Measurements from ENCODE around the gene BEX1. TPM values are rescaled to one million over a fixed set of nuclear protein-coding genes. Genes with fewer than 3 reads are reported as not detected.
"Not testable (repeated sequence)": the region's sequence is repeated elsewhere in the genome, so short reads cannot be mapped to it uniquely, and the experiment has no call there.

Gene BEX1
- total RNA-seq = under 1 TPM; 0.23 to 0.44 TPM

GRCh38 chrX:103063918-103064434 is at the start of gene BEX1:
TSS of gene BEX1 (minus strand) at chrX:103064171. CDS start at chrX:103063274, 897 bp downstream.
- POLR2A ChIA-PET = no interaction called here
- CTCF ChIA-PET = no interaction called here

GRCh38 chrX:103109497-103109896 is 45.5 kb upstream of the BEX1 start:
- POLR2A ChIA-PET, CTCF ChIA-PET: not testable (repeated sequence)

- POLR2A ChIA-PET = no interaction called here
- CTCF ChIA-PET = no interaction called here
These were observed 43.9 kb upstream of the BEX1 start for GRCh38 chrX:103107836-103108235.

GRCh38 chrX:103107227-103107737 is 43.3 kb upstream of the BEX1 start:
- POLR2A ChIA-PET, CTCF ChIA-PET: not testable (repeated sequence)

- POLR2A ChIA-PET, CTCF ChIA-PET: not testable (repeated sequence)
These were observed 40.4 kb upstream of the BEX1 start for GRCh38 chrX:103104370-103104769.

- POLR2A ChIA-PET = not testable (repeated sequence)
These were observed 39.9 kb upstream of the BEX1 start for GRCh38 chrX:103103866-103104265.

GRCh38 chrX:103101299-103102042 is 37.5 kb upstream of the BEX1 start:
- POLR2A ChIA-PET = no interaction called here
- CTCF ChIA-PET = no interaction called here

More at GRCh38 chrX:103103866-103104265, 39.9 kb upstream of the BEX1 start:
- CTCF ChIA-PET = not testable (repeated sequence)

- POLR2A ChIA-PET = no interaction called here
- CTCF ChIA-PET = no interaction called here
These were observed 36.5 kb upstream of the BEX1 start for GRCh38 chrX:103100484-103100883.

GRCh38 chrX:103099691-103100090 is 35.7 kb upstream of the BEX1 start:
- ChIA-PET CTCF (no interaction called here), POLR2A (no interaction called here)

- CTCF ChIA-PET = no interaction called here
- POLR2A ChIA-PET = no interaction called here
These were observed 34.5 kb upstream of the BEX1 start for GRCh38 chrX:103098488-103098887.

- CTCF ChIA-PET = no interaction called here
- POLR2A ChIA-PET = no interaction called here
These were observed 29.0 kb upstream of the BEX1 start, which contains the start of gene NXF3 for GRCh38 chrX:103092942-103093341. TSS of gene NXF3 (minus strand) at chrX:103093143. CDS start at chrX:103093023, 120 bp downstream.

- POLR2A ChIA-PET = no interaction called here
- CTCF ChIA-PET = no interaction called here
These were observed 17.1 kb upstream of the BEX1 start for GRCh38 chrX:103081051-103081450.

- CTCF ChIA-PET = no interaction called here
- POLR2A ChIA-PET = no interaction called here
These were observed 9.5 kb upstream of the BEX1 start for GRCh38 chrX:103073467-103073866.

- POLR2A ChIA-PET = no interaction called here
- CTCF ChIA-PET = no interaction called here
These were observed 2.6 kb upstream of the BEX1 start for GRCh38 chrX:103066606-103067005.

- ChIA-PET CTCF (no interaction called here), POLR2A (no interaction called here)
These were observed 653 bp downstream of the BEX1 start for GRCh38 chrX:103063191-103063845.

GRCh38 chrX:103061486-103061885 is 2.5 kb downstream of the BEX1 start:
- ChIA-PET POLR2A (no interaction called here), CTCF (no interaction called here)

- CTCF ChIA-PET = no interaction called here
- POLR2A ChIA-PET = no interaction called here
These were observed 7.1 kb downstream of the BEX1 start for GRCh38 chrX:103056902-103057301.

GRCh38 chrX:103052625-103053024 is 11.3 kb downstream of the BEX1 start:
- CTCF ChIA-PET = no interaction called here
- POLR2A ChIA-PET = no interaction called here

- ChIA-PET CTCF (no interaction called here), POLR2A (no interaction called here)
These were observed 12.6 kb downstream of the BEX1 start for GRCh38 chrX:103051260-103051789.

GRCh38 chrX:103033371-103033770 is 30.6 kb downstream of the BEX1 start:
- POLR2A ChIA-PET, CTCF ChIA-PET: not testable (repeated sequence)

GRCh38 chrX:103017542-103017941 is 46.4 kb downstream of the BEX1 start:
- CTCF ChIA-PET = no interaction called here
- POLR2A ChIA-PET = no interaction called here

Measured in activated CD8-positive, alpha-beta memory T cell treated with anti-CD3 and anti-CD28 coated beads for 36 hours (primary cell).